Suprapubic skin (tissue), 4 donors: ENCODE results near the gene PARG.

Experiments used
- EP300 ChIP-seq: sonication (generic); formaldehyde crosslinking; IDR thresholded peaks from one replicate; pipeline ENCODE4 v1.6.1; 2017; ENCODE audit warnings: antibody characterized with exemption
- POLR2A ChIP-seq, 2 donors: fragments of 450-650 bp; IDR thresholded peaks; one replicate each; pipeline ENCODE4 v1.6.1; 2017; ENCODE audit warnings: antibody characterized with exemption in 2 of 2, mild to moderate bottlenecking in 2 of 2, moderate library complexity in 2 of 2
- POLR2AphosphoS5 ChIP-seq, 3 donors: sonication (generic); formaldehyde crosslinking; IDR thresholded peaks; one replicate each; pipeline ENCODE4 v1.6.1; 2017; ENCODE audit warnings: antibody characterized with exemption in 3 of 3
- TF ChIP-seq, protein P1 (sequence below), 2 donors: fragments of 200-600 bp in 1 of 2; fragments of 450-650 bp in 1 of 2; sonication (generic) in 1 of 2; IDR thresholded peaks; one replicate each; pipeline ENCODE4 v1.5.1; 2016 to 2019; ENCODE audit warnings: antibody characterized with exemption in 2 of 2, mild to moderate bottlenecking in 1 of 2, moderate library complexity in 1 of 2

DNA sequence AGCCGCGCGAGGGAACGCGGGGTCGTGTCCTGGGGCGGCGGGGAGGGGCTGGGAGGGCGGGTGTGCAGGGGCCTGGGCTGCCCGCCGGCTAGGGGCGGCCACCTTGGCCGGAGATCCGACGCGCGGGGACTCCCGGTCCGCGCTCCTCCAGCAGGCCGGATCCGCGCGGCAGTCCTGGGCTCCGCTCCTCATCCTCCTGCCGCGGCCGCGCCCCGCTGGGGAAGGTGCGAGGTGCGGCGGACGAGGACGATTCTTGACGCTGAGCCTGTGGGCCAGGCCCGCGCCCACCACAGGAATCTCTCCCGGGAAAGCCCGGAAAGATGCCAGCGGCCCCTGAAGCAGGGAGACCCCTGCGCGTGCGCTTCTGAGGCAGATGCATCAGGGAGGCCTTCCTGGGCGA lies 173.1 kb downstream of the PARG start:
- TF ChIP-seq, protein P1, sequence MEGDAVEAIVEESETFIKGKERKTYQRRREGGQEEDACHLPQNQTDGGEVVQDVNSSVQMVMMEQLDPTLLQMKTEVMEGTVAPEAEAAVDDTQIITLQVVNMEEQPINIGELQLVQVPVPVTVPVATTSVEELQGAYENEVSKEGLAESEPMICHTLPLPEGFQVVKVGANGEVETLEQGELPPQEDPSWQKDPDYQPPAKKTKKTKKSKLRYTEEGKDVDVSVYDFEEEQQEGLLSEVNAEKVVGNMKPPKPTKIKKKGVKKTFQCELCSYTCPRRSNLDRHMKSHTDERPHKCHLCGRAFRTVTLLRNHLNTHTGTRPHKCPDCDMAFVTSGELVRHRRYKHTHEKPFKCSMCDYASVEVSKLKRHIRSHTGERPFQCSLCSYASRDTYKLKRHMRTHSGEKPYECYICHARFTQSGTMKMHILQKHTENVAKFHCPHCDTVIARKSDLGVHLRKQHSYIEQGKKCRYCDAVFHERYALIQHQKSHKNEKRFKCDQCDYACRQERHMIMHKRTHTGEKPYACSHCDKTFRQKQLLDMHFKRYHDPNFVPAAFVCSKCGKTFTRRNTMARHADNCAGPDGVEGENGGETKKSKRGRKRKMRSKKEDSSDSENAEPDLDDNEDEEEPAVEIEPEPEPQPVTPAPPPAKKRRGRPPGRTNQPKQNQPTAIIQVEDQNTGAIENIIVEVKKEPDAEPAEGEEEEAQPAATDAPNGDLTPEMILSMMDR (IDR thresholded peaks at IDR 0.05): no peak
- TF ChIP-seq POLR2AphosphoS5 (IDR thresholded peaks at IDR 0.05) (no peak), EP300 (no peak), POLR2A (IDR thresholded peaks at IDR 0.05) (no peak)
